SK-N-DZ (cell line): ENCODE results near the gene PAEP.

Experiments used
- DNase-seq: peaks from one replicate; pipeline ENCODE4 v3.0.0-alpha.2; 2015; ENCODE audit warnings: low spot score

PAEP gene

GRCh38 chr9:135591506-135592330 is 30.2 kb downstream of the PAEP start:
- no peak for DNase-seq

- DNase-seq, result no peak
These were observed 30.7 kb downstream of the PAEP start for GRCh38 chr9:135592331-135592590.

GRCh38 chr9:135592625-135593024 is 31.1 kb downstream of the PAEP start:
- DNase-seq, result no peak

DNA sequence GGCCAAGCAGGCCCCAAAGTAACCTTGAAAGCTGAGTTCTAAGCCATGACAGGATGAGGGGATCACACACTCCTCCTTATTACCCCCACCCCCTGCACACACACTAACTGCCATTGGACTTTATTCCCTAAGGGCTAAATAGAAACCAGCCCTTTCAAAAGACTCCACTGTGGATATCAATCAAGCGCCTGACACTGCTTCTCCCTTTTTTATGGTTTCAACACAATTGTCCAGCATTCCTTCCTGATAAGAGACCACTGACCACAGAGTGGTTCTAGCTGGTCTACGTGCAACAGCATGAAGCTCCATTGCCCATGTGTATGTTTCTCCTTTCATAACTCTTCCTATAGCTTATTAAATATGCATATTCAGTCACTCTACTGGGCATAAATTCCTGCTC is 34.7 kb downstream of the PAEP start:
- DNase-seq, result no peak

DNA sequence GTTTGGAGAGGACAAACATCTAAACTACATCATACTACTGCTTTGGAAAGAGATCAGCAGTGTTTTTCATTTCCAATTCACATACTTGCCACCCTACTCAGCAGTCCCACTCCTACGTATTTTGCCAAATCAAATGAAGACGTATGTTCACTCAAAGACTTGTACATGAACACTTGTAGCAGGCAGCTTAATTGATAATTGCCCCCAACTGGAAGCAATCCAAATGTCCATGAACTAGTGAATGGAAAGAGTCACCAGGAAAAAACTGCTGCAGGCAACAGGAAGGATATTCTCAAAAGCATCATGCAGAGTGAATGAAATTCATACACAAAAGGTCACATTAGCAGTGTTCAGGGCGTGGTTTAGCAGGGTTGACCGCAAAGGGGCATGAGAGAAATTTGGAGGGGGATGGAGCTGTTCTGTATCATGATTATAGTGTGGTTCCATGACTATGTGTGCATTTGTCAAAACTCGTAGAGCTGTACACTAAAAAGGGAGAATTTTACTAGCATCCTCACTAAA is 38.8 kb downstream of the PAEP start:
- no peak for DNase-seq

DNA sequence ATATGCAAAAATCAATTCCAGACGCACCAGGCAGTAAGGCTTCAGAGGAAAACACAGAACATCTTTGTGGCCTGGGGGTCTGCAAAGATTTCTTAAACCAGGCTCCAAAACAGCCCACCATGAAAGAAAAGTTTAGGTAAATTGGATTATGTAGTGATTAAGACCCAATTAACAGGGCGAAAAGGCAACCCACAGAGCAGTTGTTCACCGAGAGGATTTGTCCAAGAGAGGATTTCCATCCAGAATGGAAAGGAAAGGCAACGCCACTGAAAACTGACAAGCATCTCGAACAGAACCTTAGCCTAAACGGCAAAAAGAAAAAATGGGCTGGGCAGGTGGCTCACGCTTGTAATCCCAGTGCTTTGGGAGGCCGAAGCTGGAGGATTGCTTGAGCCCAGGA is 40.4 kb downstream of the PAEP start:
- DNase-seq, result no peak

DNA sequence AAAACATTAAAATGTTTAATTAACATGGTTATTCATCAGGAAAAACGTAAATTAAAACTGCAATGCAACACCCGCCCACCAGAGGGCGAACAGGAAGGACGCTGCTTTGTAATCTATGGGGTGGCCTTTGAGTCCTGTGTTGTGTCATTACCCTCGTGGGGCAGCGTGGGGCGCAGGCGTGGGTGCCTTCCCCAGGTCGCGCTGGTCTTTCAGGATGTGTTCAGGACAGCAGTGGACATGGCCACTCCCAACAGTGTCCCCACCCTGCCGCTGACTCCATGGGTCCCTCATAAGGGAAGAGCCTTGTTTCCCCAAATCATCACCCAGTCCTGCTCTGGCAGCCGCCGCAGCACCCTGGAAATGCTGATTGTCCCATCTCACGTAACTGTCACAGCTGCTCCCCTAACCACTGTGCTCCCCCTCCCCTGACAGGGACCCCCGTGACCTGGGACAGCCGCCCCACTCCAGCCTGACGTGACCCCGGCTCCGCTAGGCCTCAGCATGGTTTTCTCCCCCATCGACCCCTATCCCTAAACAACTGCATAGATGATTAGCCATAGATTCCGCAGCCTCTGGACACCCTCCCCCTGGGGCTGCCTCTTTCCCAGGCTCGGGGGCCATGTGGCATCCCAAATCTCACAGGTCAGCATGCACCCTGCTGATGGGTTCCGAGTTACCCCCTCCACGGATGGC is 41.4 kb downstream of the PAEP start:
- peak; percentile 34 for DNase-seq

DNA sequence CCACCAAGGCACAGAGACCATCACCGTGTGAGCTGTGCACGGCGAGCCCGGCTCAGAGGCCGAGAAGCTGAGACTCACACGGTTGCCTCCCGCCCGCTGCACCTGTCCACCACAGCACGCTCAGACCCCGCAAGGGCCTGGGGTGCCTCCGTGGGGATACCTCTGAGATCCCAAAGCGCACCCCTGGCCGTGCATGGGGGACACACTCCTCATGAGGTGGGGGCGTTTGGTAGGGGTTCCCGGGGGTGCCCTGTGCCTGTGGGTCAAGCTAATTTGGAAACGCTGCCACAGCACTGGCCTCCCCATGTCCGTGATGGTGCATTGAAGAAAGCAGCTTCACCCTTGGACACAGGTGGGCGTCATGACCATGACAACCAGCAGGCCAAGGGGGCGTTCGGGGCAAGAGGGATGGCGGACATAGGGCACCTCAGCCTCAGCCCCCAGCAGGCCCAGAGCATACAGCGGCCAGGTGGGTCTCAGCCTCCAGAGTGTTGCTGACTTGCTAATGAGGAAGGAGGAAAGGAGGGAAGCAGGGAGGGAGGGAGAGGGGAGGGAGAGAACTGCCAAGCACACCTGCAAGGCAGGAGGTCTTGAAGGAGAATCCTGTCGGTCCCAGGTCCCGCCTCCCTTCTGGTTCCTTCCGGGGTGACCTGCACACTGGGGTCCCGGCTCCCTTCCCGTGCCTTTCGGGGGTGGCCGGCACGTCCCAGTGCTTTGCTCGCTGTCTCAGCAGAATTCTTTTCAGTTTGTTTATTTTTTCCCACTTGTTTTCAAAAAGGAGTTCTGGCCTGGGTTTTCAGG is 43.1 kb downstream of the PAEP start:
- no peak for DNase-seq

GRCh38 chr9:135605238-135605781 is 43.8 kb downstream of the PAEP start:
- no peak for DNase-seq

DNA sequence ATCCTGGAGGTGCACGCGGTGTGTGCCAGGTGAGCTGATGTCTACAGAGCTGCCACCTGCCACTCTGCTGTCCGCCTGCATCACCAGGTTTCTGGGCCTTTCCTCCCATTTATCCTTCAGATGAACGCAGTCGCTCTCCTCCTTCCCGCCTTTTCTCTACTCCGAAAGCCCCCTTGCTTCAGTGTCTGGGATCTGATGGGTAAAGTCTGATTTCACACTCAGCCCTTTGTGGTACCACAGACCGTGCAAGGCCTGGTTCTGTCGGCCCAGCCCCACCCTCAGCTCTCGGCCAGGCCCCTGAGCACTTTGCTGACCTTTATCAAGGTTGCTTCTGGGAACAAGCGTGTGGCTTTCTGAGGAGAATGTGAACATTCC is 45.3 kb downstream of the PAEP start:
- DNase-seq, result no peak

GRCh38 chr9:135607401-135608293 is 46.1 kb downstream of the PAEP start:
- no peak for DNase-seq

GRCh38 chr9:135608294-135608998 is 46.9 kb downstream of the PAEP start:
- DNase-seq, result no peak

DNA sequence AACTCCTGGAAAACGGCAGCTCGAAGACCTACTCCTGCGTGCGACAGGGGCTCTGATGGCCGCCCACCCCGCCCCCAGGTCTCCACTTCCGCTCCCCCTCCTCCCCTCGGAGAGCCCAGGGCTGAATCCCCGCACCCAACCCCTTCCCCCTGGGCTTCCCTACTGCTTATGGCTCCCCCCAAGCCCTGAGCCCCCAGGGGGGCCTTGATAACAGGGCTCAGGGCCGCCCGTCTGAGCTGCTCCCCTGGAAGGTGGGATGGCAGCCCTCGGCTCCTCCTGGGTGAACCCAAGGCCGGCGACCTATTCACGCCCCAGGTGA is 47.4 kb downstream of the PAEP start:
- no peak for DNase-seq

DNA sequence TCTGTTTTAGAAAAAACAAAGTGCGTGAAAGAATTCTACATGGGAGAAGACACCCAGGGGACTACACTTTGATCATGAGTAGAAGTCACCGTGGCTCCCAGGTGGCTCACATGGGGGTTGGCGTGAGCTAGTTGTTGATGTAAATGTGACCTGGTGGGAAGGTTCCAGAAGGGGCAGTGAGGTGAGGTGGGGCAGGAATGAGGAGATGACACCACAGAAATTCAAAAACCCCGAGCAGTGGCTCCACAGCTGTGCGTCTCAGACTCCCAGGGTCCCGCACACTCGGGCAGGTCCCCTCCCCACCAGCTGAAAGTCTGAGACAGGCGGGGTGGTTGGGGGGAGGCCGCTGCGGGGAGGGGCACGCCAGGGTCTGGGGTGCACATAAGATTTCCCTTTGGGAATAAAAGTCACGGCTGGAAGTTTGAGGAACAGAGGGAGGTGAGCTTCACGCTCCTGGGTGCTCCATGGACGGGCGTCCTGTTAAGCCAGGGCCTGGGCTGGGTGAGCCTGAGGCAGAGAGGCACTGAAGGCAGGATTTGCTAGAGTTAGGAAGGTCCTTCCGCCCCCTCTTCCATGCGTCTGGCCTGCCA is 47.9 kb downstream of the PAEP start:
- DNase-seq, result no peak

DNA sequence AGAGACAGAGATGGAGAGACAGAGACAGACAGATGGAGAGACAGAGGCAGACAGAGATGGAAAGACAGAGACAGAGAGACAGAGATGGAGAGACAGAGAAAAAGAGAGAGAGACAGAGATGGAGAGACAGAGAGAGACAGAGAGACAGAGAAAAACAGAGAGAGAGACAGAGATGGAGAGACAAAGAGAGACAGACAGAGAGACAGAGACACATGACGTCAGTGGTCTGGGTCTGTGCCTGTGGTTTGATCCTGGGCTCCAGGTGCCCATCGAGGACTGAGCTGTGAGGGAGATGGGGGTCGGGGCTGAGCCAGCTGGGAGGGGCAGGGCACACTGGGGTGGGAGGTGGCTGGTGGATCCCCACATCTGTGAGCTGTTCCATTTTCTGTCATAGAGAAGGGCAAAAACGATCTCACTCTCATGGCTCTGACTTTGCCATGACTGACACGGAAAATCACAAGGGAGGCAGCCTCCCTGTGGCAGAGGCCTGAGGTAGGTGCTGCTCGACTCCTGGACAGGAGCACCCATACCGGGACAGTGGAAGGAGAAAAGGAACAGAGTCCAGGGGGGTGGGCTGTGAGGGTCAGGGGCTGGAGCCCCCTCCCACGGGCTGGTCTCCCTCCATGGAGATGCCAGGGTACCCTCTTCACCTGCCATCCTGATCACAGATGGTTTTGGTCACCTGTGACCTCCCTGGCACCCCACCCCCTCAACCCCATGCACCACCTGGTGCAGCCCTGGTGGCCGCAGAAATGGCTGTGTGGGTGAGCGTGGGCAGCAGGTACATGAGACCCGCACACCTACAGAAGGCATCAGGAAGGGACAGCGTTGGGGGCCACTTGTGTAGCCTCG is 49.0 kb downstream of the PAEP start:
- no peak for DNase-seq

GRCh38 chr9:135611142-135611874 is 49.8 kb downstream of the PAEP start:
- DNase-seq, result no peak

DNA sequence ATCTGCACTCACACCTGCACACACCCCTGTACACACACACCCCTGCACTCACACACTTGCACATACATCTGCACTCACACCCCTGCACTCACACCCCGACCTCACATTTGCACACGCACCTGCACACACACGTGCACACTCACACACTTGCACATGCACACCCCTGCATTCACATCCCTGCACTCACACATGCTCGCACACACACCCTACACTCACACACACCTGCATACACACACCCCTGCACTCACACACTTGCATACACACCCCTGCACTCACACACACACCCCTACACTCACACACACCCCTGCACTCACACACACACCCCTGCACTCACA is 50.3 kb downstream of the PAEP start:
- no peak for DNase-seq

GRCh38 chr9:135612437-135612836 is 50.9 kb downstream of the PAEP start:
- no peak for DNase-seq
